GM20000 (cell line): ENCODE data around the gene FCHO2.

Experiments used
- DNase-seq: peaks from one replicate; pipeline ENCODE4 v3.0.0; 2012; ENCODE audit warnings: low spot score
- CTCF ChIP-seq: IDR thresholded peaks from 2 replicates; pipeline ENCODE4 v1.5.1; 2012; ENCODE audit warnings: mild to moderate bottlenecking, control low read depth; ENCODE audit errors: extremely low read depth, missing control alignments

Gene FCHO2

GRCh38 chr5:73067213-73067612 lies 111.4 kb downstream of the FCHO2 start:
- DNase-seq: no peak
- no peak for TF ChIP-seq CTCF

- no peak for TF ChIP-seq CTCF
- DNase-seq: no peak
Measured at GRCh38 chr5:73081093-73081492, 125.3 kb downstream of the FCHO2 start.

- no peak for TF ChIP-seq CTCF
- DNase-seq: no peak
Measured at GRCh38 chr5:73088026-73088425, 132.2 kb downstream of the FCHO2 start.

GRCh38 chr5:73093943-73094342 lies 138.1 kb downstream of the FCHO2 start:
- no peak for DNase-seq
- no peak for TF ChIP-seq CTCF

GRCh38 chr5:73094415-73094814 lies 138.6 kb downstream of the FCHO2 start:
- no peak for TF ChIP-seq CTCF
- no peak for DNase-seq

GRCh38 chr5:73095564-73096238 lies 139.9 kb downstream of the FCHO2 start:
- TF ChIP-seq CTCF: no peak
- no peak for DNase-seq

- TF ChIP-seq CTCF: no peak
- DNase-seq: no peak
Measured at GRCh38 chr5:73096239-73096575, 140.4 kb downstream of the FCHO2 start.

GRCh38 chr5:73097740-73098139 lies 141.9 kb downstream of the FCHO2 start:
- DNase-seq: no peak
- TF ChIP-seq CTCF: no peak
